ENCODE measurements around the gene LACRT. TPM values are rescaled to one million over a fixed set of nuclear protein-coding genes. Genes with fewer than 3 reads are reported as not detected.

LACRT gene
- total and polyA plus RNA-seq, 2 of the 4 experiments (the other 2 are of a cell fraction), result not detected

GRCh38 chr12:54603173-54603814 lies 31.4 kb downstream of the LACRT start:
- no TSS peak for BruUV-seq (replicated peaks)
- Histone ChIP-seq H3K27me3 (ENCODE audit: control insufficient read depth, insufficient read depth, low read length) (peaks cover 3% of the 10 kb centered on the region; the same call in 1 of the 2 replicates), H4K5ac (ENCODE audit: low read depth, low read length) (no peak overlapping the region), H3K4me1 (ENCODE audit: control insufficient read depth, insufficient read depth, low read length) (no peaks in the 10 kb centered on the region), H4K91ac (ENCODE audit: insufficient read depth, low read depth, low read length) (no peak overlapping the region), H3K4ac (ENCODE audit: low read depth, low read length) (no peak overlapping the region), H2AFZ (replicated peaks; ENCODE audit: low read length, poor library complexity) (no peak overlapping the region), H4K8ac (ENCODE audit: low read depth in 2 of 2, low read length in 2 of 2) (no peak overlapping the region), H2AK5ac (ENCODE audit: low read depth, low read length) (no peak overlapping the region), H3K36me3 (ENCODE audit: control insufficient read depth, insufficient read depth, low read length) (no peaks in the 10 kb centered on the region), H2BK120ac (ENCODE audit: low read depth, low read length) (no peak overlapping the region), H3K9me1 (ENCODE audit: insufficient read depth, low read length) (no peaks in the 10 kb centered on the region), H3K27ac (ENCODE audit: insufficient read depth, low read length) (no peak overlapping the region), H4K20me1 (ENCODE audit: insufficient read depth, low read length) (no peaks in the 10 kb centered on the region), H3K23ac (ENCODE audit: low read depth, low read length) (no peak overlapping the region), H3K18ac (ENCODE audit: low read depth, low read length) (no peak overlapping the region), H2BK20ac (ENCODE audit: low read depth, low read length) (no peak overlapping the region), H3K4me2 (ENCODE audit: low read depth, low read length) (no peak overlapping the region), H3K79me1 (ENCODE audit: low read depth in 1 of 2, low read length in 2 of 2) (no peaks in the 10 kb centered on the region), H2AK9ac (replicated peaks; ENCODE audit: low read depth, low read length, poor library complexity) (no peak overlapping the region), H2BK5ac (ENCODE audit: low read depth, low read length, poor library complexity, severe bottlenecking) (no peak overlapping the region), H3K4me3 (ENCODE audit: insufficient read depth, low read depth, low read length) (no peak overlapping the region), H3K9me3 (ENCODE audit: control insufficient read depth, insufficient read depth, low read length) (no peaks in the 10 kb centered on the region), H3K14ac (replicated peaks; ENCODE audit: low read depth, low read length) (no peak overlapping the region), H2BK15ac (ENCODE audit: low read depth, low read length) (no peak overlapping the region), H3K56ac (ENCODE audit: extremely low read depth, insufficient read depth, low read length) (no peak overlapping the region), H3K9ac (ENCODE audit: low read depth, low read length) (no peak overlapping the region)
- TF ChIP-seq RAD21 (IDR thresholded peaks at IDR 0.05; ENCODE audit: low read length) (peak; percentile 22), NFE2L2 (IDR thresholded peaks at IDR 0.05; ENCODE audit: low read depth, low read length) (no peak), POLR2A (IDR thresholded peaks at IDR 0.05; ENCODE audit: low read depth, low read length) (no peak), CEBPB (IDR thresholded peaks at IDR 0.05; ENCODE audit: low read depth, low read length) (no peak)
- TF ChIP-seq, protein P1, sequence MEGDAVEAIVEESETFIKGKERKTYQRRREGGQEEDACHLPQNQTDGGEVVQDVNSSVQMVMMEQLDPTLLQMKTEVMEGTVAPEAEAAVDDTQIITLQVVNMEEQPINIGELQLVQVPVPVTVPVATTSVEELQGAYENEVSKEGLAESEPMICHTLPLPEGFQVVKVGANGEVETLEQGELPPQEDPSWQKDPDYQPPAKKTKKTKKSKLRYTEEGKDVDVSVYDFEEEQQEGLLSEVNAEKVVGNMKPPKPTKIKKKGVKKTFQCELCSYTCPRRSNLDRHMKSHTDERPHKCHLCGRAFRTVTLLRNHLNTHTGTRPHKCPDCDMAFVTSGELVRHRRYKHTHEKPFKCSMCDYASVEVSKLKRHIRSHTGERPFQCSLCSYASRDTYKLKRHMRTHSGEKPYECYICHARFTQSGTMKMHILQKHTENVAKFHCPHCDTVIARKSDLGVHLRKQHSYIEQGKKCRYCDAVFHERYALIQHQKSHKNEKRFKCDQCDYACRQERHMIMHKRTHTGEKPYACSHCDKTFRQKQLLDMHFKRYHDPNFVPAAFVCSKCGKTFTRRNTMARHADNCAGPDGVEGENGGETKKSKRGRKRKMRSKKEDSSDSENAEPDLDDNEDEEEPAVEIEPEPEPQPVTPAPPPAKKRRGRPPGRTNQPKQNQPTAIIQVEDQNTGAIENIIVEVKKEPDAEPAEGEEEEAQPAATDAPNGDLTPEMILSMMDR (conservative IDR thresholded peaks at IDR 0.05; ENCODE audit: low read depth, low read length), result peak; percentile 72
- intact Hi-C loops (cut with micrococcal nuclease), result loop anchor here (5.0 kb wide), 1 partner anchor 354 kb away; no protein-coding TSS in a partner anchor
- peak; percentile 65 for DNase-seq
- 0% methylated on average over 1 of the region's 8 CpGs; no CpG with 5 or more reads in 1 of the 2 experiments for WGBS, 2 experiments (ENCODE audit: extremely low coverage in 2 of 2, insufficient read length in 1 of 2)
- ATAC-seq (ENCODE audit: low read depth), result peak; percentile 94
- in situ Hi-C loops (cut with MboI; ENCODE audit: low sequenced_read_pairs), result no loop called here
- dilution Hi-C loops (cut with HindIII; ENCODE audit: low sequenced_read_pairs, unreplicated experiment), result no loop called here
- ChIA-PET POLR2A (ENCODE audit: unreplicated experiment) (no interaction called here), CTCF (no interaction called here)
